Left ventricle myocardium inferior (tissue), 1 donor: ENCODE measurements around the gene SOX13. TPM values are rescaled to one million over a fixed set of nuclear protein-coding genes. Genes with fewer than 3 reads are reported as not detected.

Experiments used
- DNase-seq: peaks from one replicate; pipeline ENCODE4 v3.0.0-alpha.2; 2020
- H3K27ac ChIP-seq: fragments of 200-600 bp; replicated peaks from 2 replicates; pipeline ENCODE4 v1.8.0; 2021
- H3K27me3 ChIP-seq: fragments of 200-600 bp; 2 replicates; pipeline ENCODE4 v1.8.0; 2021; ENCODE audit warnings: low read depth
- H3K36me3 ChIP-seq: fragments of 200-600 bp; 2 replicates; pipeline ENCODE4 v1.8.0; 2021
- H3K4me1 ChIP-seq: fragments of 200-600 bp; 2 replicates; pipeline ENCODE4 v1.8.0; 2021
- H3K4me3 ChIP-seq: fragments of 200-600 bp; 2 replicates; pipeline ENCODE4 v1.8.0; 2021; ENCODE audit warnings: mild to moderate bottlenecking, moderate library complexity
- H3K9me3 ChIP-seq: fragments of 200-600 bp; replicated peaks from 2 replicates; pipeline ENCODE4 v1.8.0; 2021
- CTCF ChIP-seq: fragments of 200-600 bp; IDR thresholded peaks from 2 replicates; pipeline ENCODE4 v1.8.0; 2021; ENCODE audit warnings: antibody characterized with exemption, mild to moderate bottlenecking, borderline replicate concordance
- intact Hi-C: fragments of 100-400 bp; cut with micrococcal nuclease; formaldehyde crosslinking; loops from one replicate; pipeline ENCODE4 v1.11.0; 2022
- total RNA-seq: library from RNA; stranded (reverse); fragmentation: NEBNext Ultra II Directional; extraction: Animal tissue kit (Norgen Biotek cat#: 25700); gene quantifications from one replicate; pipeline ENCODE4 v1.2.1, GENCODE V29; 2021
- donor health status: DM: no; HTN: yes; CAD: no; lungs with severe emphysema.

The SOX13 gene
- total RNA-seq, 1 donor from 2014 or later = 13.1 TPM

- H3K4me3 ChIP-seq = peak overlapping the region; percentile 21
- intact Hi-C loops = no loop called here
- peak overlapping the region; percentile 85 for H3K27ac ChIP-seq
- no peak for TF ChIP-seq CTCF
- H3K27me3 ChIP-seq = no peaks in the 10 kb centered on the region
- no peak for DNase-seq
- peaks cover 80% of the 10 kb centered on the region for H3K4me1 ChIP-seq
- H3K9me3 ChIP-seq = no peaks in the 10 kb centered on the region
- no peaks in the 10 kb centered on the region for H3K36me3 ChIP-seq
These were observed 31.6 kb downstream of the SOX13 start for GRCh38 chr1:204104331-204105130.

- peak overlapping the region; percentile 85 for H3K27ac ChIP-seq
- intact Hi-C loops = no loop called here
- peaks cover 74% of the 10 kb centered on the region for H3K4me1 ChIP-seq
- no peak for DNase-seq
- no peak overlapping the region for H3K4me3 ChIP-seq
- no peaks in the 10 kb centered on the region for H3K9me3 ChIP-seq
- TF ChIP-seq CTCF = no peak
- no peaks in the 10 kb centered on the region for H3K27me3 ChIP-seq
- H3K36me3 ChIP-seq = no peaks in the 10 kb centered on the region
These were observed 32.2 kb downstream of the SOX13 start for GRCh38 chr1:204105131-204105515.

- intact Hi-C loops = no loop called here
- TF ChIP-seq CTCF = no peak
- Histone ChIP-seq H3K36me3 (no peaks in the 10 kb centered on the region), H3K4me1 (peaks cover 66% of the 10 kb centered on the region), H3K9me3 (no peaks in the 10 kb centered on the region), H3K4me3 (no peak overlapping the region), H3K27me3 (no peaks in the 10 kb centered on the region), H3K27ac (no peak overlapping the region)
- no peak for DNase-seq
These were observed 33.9 kb downstream of the SOX13 start for GRCh38 chr1:204106825-204107224.

GRCh38 chr1:204107892-204108291, 35.0 kb downstream of the SOX13 start:
- Histone ChIP-seq H3K9me3 (no peaks in the 10 kb centered on the region), H3K27me3 (no peaks in the 10 kb centered on the region), H3K27ac (peak overlapping the region; percentile 64), H3K4me1 (peaks cover 60% of the 10 kb centered on the region), H3K4me3 (no peak overlapping the region), H3K36me3 (no peaks in the 10 kb centered on the region)
- no peak for TF ChIP-seq CTCF
- DNase-seq = no peak
- intact Hi-C loops = no loop called here

GRCh38 chr1:204108312-204109141, 35.6 kb downstream of the SOX13 start:
- Histone ChIP-seq H3K27ac (peak overlapping the region; percentile 64), H3K27me3 (no peaks in the 10 kb centered on the region), H3K4me1 (peaks cover 56% of the 10 kb centered on the region), H3K36me3 (no peaks in the 10 kb centered on the region), H3K4me3 (peak overlapping the region; percentile 7), H3K9me3 (no peaks in the 10 kb centered on the region)
- DNase-seq = no peak
- intact Hi-C loops = no loop called here
- no peak for TF ChIP-seq CTCF
